Endometrium (tissue), 2 donors: ENCODE results near the gene C5AR2.
"Not testable (repeated sequence)": the region's sequence is repeated elsewhere in the genome, so short reads cannot be mapped to it uniquely, and the experiment has no call there.

Experiments used
- FAIRE-seq: peaks from 2 replicates; lab custom pipeline; 2012; peaks lifted over from hg19 to GRCh38; lab: Jason Lieb, UNC
- donor health status: control.
- donor health status: control.

The C5AR2 gene

GRCh38 chr19:47323872-47324271, 8.1 kb upstream of the C5AR2 start:
- no peak for FAIRE-seq

GRCh38 chr19:47324502-47324901, 7.5 kb upstream of the C5AR2 start:
- no peak for FAIRE-seq

GRCh38 chr19:47330466-47330869, 1.5 kb upstream of the C5AR2 start:
- no peak for FAIRE-seq

- no peak for FAIRE-seq
Measured at GRCh38 chr19:47331490-47331889, 485 bp upstream of the C5AR2 start.

GRCh38 chr19:47336765-47337718, 5.1 kb downstream of the C5AR2 start:
- not testable (repeated sequence) for FAIRE-seq

GRCh38 chr19:47339196-47339880, 7.4 kb downstream of the C5AR2 start:
- FAIRE-seq, result no peak

GRCh38 chr19:47340477-47341208, 8.7 kb downstream of the C5AR2 start:
- FAIRE-seq, result no peak

- no peak for FAIRE-seq
Measured at GRCh38 chr19:47341734-47342133, 9.8 kb downstream of the C5AR2 start.

- FAIRE-seq, result no peak
Measured at GRCh38 chr19:47343194-47343802, 11.3 kb downstream of the C5AR2 start.

GRCh38 chr19:47344425-47344824, 12.4 kb downstream of the C5AR2 start:
- no peak for FAIRE-seq

GRCh38 chr19:47346024-47346423, 14.0 kb downstream of the C5AR2 start:
- not testable (repeated sequence) for FAIRE-seq

GRCh38 chr19:47348819-47349795, 17.1 kb downstream of the C5AR2 start, which contains the start of gene DHX34:
DHX34 (plus strand) TSS chr19:47349315; CDS start chr19:47353031, 3,716 bp downstream.
- peak; percentile 90 for FAIRE-seq

GRCh38 chr19:47350630-47351029, 18.7 kb downstream of the C5AR2 start:
- FAIRE-seq, result no peak

GRCh38 chr19:47351548-47351947, 19.6 kb downstream of the C5AR2 start:
- FAIRE-seq, result no peak

GRCh38 chr19:47352095-47352494, 20.1 kb downstream of the C5AR2 start:
- FAIRE-seq, result no peak

- no peak for FAIRE-seq
Measured at GRCh38 chr19:47353307-47353712, 21.3 kb downstream of the C5AR2 start.

- FAIRE-seq, result no peak
Measured at GRCh38 chr19:47356900-47357299, 24.9 kb downstream of the C5AR2 start.

- no peak for FAIRE-seq
Measured at GRCh38 chr19:47357788-47358680, 26.1 kb downstream of the C5AR2 start.

- FAIRE-seq, result no peak
Measured at GRCh38 chr19:47358936-47359335, 27.0 kb downstream of the C5AR2 start.

GRCh38 chr19:47362321-47362720, 30.3 kb downstream of the C5AR2 start:
- FAIRE-seq, result no peak
